Bronchial epithelial cell (primary cell): Measurements from ENCODE around the gene PRSS12. TPM values are rescaled to one million over a fixed set of nuclear protein-coding genes. Genes with fewer than 3 reads are reported as not detected.

ENCODE experiments used
- DNase-seq: peaks from one replicate; pipeline ENCODE4 v3.0.0-alpha.2; 2010; ENCODE audit warnings: low read depth
- FAIRE-seq: peaks from 2 replicates; lab custom pipeline; 2011; peaks lifted over from hg19 to GRCh38; lab: Jason Lieb, UNC
- H3K27me3 ChIP-seq: 2 replicates; pipeline ENCODE4 v1.5.1; 2011; ENCODE audit warnings: low read length; ENCODE audit not compliant: control insufficient read depth, insufficient read depth
- H3K36me3 ChIP-seq: 2 replicates; pipeline ENCODE4 v1.5.1; 2011; ENCODE audit warnings: low read length; ENCODE audit not compliant: control insufficient read depth, insufficient read depth
- H3K4me3 ChIP-seq: 2 replicates; pipeline ENCODE4 v1.5.1; 2011; ENCODE audit warnings: mild to moderate bottlenecking, low read depth, low read length, control low read depth
- CTCF ChIP-seq: IDR thresholded peaks from 2 replicates; pipeline ENCODE4 v1.5.1; 2011; ENCODE audit warnings: mild to moderate bottlenecking, moderate library complexity, low read length, control low read depth, inconsistent platforms; ENCODE audit not compliant: insufficient read depth, severe bottlenecking
- total RNA-seq: library from RNA; depleted of rRNA; stranded (reverse); fragments of >200 nt; gene quantifications from 2 replicates; pipeline ENCODE4 v1.2.1, GENCODE V29; 2014

PRSS12 gene
- total RNA-seq, 1 donor from 2014 or later = 24.2 TPM

GRCh38 chr4:118237531-118237930 lies 115.3 kb downstream of the PRSS12 start:
- TF ChIP-seq CTCF = no peak
- Histone ChIP-seq H3K4me3 (no peak overlapping the region), H3K36me3 (no peaks in the 10 kb centered on the region), H3K27me3 (no peaks in the 10 kb centered on the region)
- no peak for FAIRE-seq
- DNase-seq = no peak

GRCh38 chr4:118235566-118236120 lies 117.2 kb downstream of the PRSS12 start:
- Histone ChIP-seq H3K36me3 (no peaks in the 10 kb centered on the region), H3K4me3 (no peak overlapping the region), H3K27me3 (no peaks in the 10 kb centered on the region)
- FAIRE-seq (no peak), DNase-seq (no peak)
- TF ChIP-seq CTCF = no peak
